Adrenal gland (tissue), 12 donors: ENCODE measurements around the gene CCDC136. TPM values are rescaled to one million over a fixed set of nuclear protein-coding genes. Genes with fewer than 3 reads are reported as not detected.

Experiments
- DNase-seq, 7 donors: peaks; one replicate each; pipeline ENCODE4 v3.0.0-alpha.2; 2019 to 2020
- H3K27ac ChIP-seq, 5 donors: fragments of 200-600 bp; sonication (generic) in 4 of 5; 1 replicate in 3 of 5; 2 replicates in 2 of 5; pipeline versions ENCODE4 v1.5.1 to v1.8.0; 2016 to 2020; ENCODE audit warnings: mild to moderate bottlenecking in 1 of 5
- H3K27me3 ChIP-seq: fragments of 200-600 bp; 2 replicates; pipeline ENCODE4 v1.8.0; 2021
- H3K36me3 ChIP-seq, 2 donors: fragments of 200-600 bp; replicated peaks in 1 of 2; 1 replicate in 1 of 2; 2 replicates in 1 of 2; pipeline versions ENCODE4 v1.5.1 to v1.8.0; 2018 to 2022
- H3K4me1 ChIP-seq, 2 donors: fragments of 200-600 bp; replicated peaks in 1 of 2; 1 replicate in 1 of 2; 2 replicates in 1 of 2; pipeline versions ENCODE4 v1.5.1 to v1.8.0; 2018 to 2021
- H3K4me3 ChIP-seq, 4 donors: fragments of 200-600 bp; sonication (generic) in 3 of 4; one replicate each; pipeline ENCODE4 v1.5.1; 2016 to 2018
- H3K9me3 ChIP-seq, 3 donors: fragments of 200-600 bp; sonication (generic) in 1 of 3; replicated peaks in 1 of 3; 1 replicate in 2 of 3; 2 replicates in 1 of 3; pipeline versions ENCODE4 v1.5.1 to v1.8.0; 2016 to 2021
- POLR2A ChIP-seq, 2 donors: fragments of 450-650 bp; IDR thresholded peaks; one replicate each; pipeline ENCODE4 v1.6.1; 2017; ENCODE audit warnings: antibody characterized with exemption in 2 of 2, mild to moderate bottlenecking in 2 of 2, moderate library complexity in 1 of 2
- WGBS, 4 donors: extraction: QIAGEN DNeasy Blood & Tissue Kit in 2 of 4; methylation state at CpG; one replicate each; pipeline versions ENCODE4 v1.1.5 to v1.1.7; 2013 to 2017; 5-methylcytosine and 5-hydroxymethylcytosine counted together
- intact Hi-C, 2 donors: fragments of 100-400 bp; cut with DNase I; formaldehyde crosslinking; loops; one replicate each; pipeline versions ENCODE4 v1.14.1 to v1.15.0; 2022 to 2023
- polyA plus RNA-seq, 3 donors: library from polyadenylated mRNA; stranded (reverse); fragments of 200-250 nt in 2 of 3; fragments of 350-450 nt in 1 of 3; fragmentation: Illumina TruSeq in 1 of 3; extraction: RNeasy Lipid Tissue Mini Kit (QIAGEN cat#74804) in 1 of 3; gene quantifications; one replicate each; pipeline ENCODE4 v1.2.3, GENCODE V29; 2013 to 2014
- total RNA-seq, 9 donors: library from RNA; depleted of rRNA in 4 of 9; stranded (reverse); fragments of >200 nt in 4 of 9; fragments of 120-200 nt in 1 of 9; fragmentation: NEBNext Ultra II Directional in 1 of 9; extraction: Animal tissue kit (Norgen Biotek cat#: 25700) in 1 of 9; gene quantifications; one replicate each; pipeline versions ENCODE4 v1.1.0 to v1.2.4, GENCODE V29; 2013 to 2023
- TF ChIP-seq, protein P1 (sequence below), 6 experiments: fragments of 450-650 bp in 4 of 6; fragments of 200-600 bp in 2 of 6; sonication (generic) in 1 of 6; IDR thresholded peaks; 1 replicate in 5 of 6; 2 replicates in 1 of 6; pipeline versions ENCODE4 v1.5.1 to v1.8.0; 2016 to 2021; ENCODE audit warnings: antibody characterized with exemption in 6 of 6, mild to moderate bottlenecking in 2 of 6, moderate library complexity in 1 of 6
- donor health status: healthy with polysubstance abuse.
- donor health status: Bipolar disorder and iron deficiency.
- donor health status: DM: yes; HTN: yes; CAD: no.
- donor health status: DM: no; HTN: no; CAD: no.
- donor health status: DM: no; HTN: no; CAD: no.
- donor health status: DM: yes; HTN: yes; CAD: no.

Gene CCDC136
- total and polyA plus RNA-seq, 12 donors: 0.35 to 10.9 (median 4.0) TPM

GRCh38 chr7:128773604-128774003, 18.2 kb upstream of the CCDC136 start:
- H3K4me1 ChIP-seq: no peaks in the 10 kb centered on the region
- intact Hi-C loops: no loop called here
- no peak for DNase-seq
- H3K27ac ChIP-seq: no peak overlapping the region
- 97 to 99% (median 98%) methylated on average over 12 of the region's 12 CpGs for WGBS, 4 donors
- H3K27me3 ChIP-seq: no peaks in the 10 kb centered on the region
- H3K9me3 ChIP-seq: no peaks in the 10 kb centered on the region
- H3K4me3 ChIP-seq: no peak overlapping the region
- TF ChIP-seq, protein P1, sequence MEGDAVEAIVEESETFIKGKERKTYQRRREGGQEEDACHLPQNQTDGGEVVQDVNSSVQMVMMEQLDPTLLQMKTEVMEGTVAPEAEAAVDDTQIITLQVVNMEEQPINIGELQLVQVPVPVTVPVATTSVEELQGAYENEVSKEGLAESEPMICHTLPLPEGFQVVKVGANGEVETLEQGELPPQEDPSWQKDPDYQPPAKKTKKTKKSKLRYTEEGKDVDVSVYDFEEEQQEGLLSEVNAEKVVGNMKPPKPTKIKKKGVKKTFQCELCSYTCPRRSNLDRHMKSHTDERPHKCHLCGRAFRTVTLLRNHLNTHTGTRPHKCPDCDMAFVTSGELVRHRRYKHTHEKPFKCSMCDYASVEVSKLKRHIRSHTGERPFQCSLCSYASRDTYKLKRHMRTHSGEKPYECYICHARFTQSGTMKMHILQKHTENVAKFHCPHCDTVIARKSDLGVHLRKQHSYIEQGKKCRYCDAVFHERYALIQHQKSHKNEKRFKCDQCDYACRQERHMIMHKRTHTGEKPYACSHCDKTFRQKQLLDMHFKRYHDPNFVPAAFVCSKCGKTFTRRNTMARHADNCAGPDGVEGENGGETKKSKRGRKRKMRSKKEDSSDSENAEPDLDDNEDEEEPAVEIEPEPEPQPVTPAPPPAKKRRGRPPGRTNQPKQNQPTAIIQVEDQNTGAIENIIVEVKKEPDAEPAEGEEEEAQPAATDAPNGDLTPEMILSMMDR (IDR thresholded peaks at IDR 0.05): no peak
- TF ChIP-seq POLR2A (IDR thresholded peaks at IDR 0.05): no peak
- H3K36me3 ChIP-seq: peaks cover 0 to 43% of the 10 kb centered on the region in 2 donors

- Histone ChIP-seq H3K36me3 (peaks cover 0 to 38% of the 10 kb centered on the region in 2 donors), H3K27ac (no peak overlapping the region), H3K27me3 (no peaks in the 10 kb centered on the region), H3K4me1 (no peaks in the 10 kb centered on the region), H3K9me3 (no peaks in the 10 kb centered on the region), H3K4me3 (no peak overlapping the region)
- intact Hi-C loops: no loop called here
- no peak for DNase-seq
- TF ChIP-seq POLR2A (IDR thresholded peaks at IDR 0.05): no peak
- TF ChIP-seq, protein P1 (IDR thresholded peaks at IDR 0.05): no peak
- WGBS, 4 donors: 92 to 96% (median 94%) methylated on average over 13 of the region's 13 CpGs
Measured at GRCh38 chr7:128774029-128774689, 17.6 kb upstream of the CCDC136 start.

DNA sequence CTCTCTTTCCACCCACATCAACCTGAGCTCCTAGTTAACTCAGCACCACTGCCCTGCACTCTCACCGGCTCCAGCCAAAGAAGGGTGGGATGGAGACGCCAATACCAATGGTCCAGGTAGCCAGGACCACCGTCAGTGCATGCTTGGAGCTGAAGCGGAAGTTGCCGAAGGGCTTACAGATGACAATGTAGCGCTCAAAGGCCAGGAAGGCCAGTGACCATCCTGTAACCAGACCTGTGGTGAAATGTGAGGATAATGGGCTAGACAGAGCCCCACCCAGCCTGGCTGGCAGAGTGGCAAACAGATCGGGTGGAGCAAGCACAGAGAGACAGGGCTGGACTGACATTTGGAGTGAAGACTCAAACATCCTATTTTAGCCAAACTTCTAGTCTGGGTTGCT, 16.8 kb upstream of the CCDC136 start:
- H3K4me3 ChIP-seq: no peak overlapping the region
- TF ChIP-seq POLR2A (IDR thresholded peaks at IDR 0.05): no peak
- TF ChIP-seq, protein P1 (IDR thresholded peaks at IDR 0.05): no peak
- no peaks in the 10 kb centered on the region for H3K4me1 ChIP-seq
- H3K9me3 ChIP-seq: no peaks in the 10 kb centered on the region
- no peak for DNase-seq
- no peaks in the 10 kb centered on the region for H3K27me3 ChIP-seq
- no peak overlapping the region for H3K27ac ChIP-seq
- peaks cover 0 to 31% of the 10 kb centered on the region in 2 donors for H3K36me3 ChIP-seq
- 96 to 98% (median 97%) methylated on average over 7 of the region's 7 CpGs for WGBS, 4 donors
- intact Hi-C loops: no loop called here

DNA sequence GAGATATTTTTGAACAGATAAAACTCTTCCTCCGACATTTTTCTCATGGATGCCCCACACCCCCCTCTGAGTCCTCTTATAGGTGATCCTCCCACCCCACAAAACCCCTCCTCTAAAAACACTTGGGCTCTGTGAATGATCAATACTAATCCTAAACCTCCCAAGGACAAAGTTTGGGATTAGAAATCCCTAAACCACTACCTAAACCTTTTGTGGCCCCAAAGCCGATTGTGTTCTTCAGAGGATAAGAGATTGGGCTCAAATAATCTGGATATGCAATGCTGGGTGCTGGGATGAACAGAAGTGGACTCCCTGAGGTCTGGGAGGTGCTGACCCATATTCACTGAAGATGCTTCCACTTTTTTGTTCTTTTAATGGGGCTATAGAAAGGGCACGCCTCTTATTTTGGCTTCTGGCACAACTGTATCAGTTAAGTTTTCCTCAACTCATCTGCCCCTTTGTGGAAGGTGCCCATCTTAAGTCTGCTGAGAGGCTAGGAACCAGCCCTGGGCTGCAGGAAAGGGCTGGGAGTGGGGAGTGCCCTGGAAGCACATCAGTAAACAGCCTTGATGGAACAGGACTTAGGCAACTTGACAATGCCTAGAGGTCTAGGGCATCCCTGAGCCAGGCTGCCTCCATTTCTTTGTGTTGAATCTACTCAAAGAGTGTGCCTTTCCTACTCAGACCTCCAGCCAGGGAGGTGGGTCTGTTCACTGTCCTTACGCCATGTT, 15.9 kb upstream of the CCDC136 start, which contains the start of gene OPN1SW:
TSS of gene OPN1SW (minus strand) at position 51 of the 731 bp plus-strand sequence. CDS start at position 38, 13 bp downstream.
- Histone ChIP-seq H3K4me1 (no peaks in the 10 kb centered on the region), H3K4me3 (no peak within 1 kb of the TSS), H3K27me3 (no peaks in the 10 kb centered on the region), H3K27ac (no peak within 1 kb of the TSS), H3K9me3 (no peaks in the 10 kb centered on the region), H3K36me3 (peaks cover 0 to 21% of the 10 kb centered on the region in 2 donors)
- WGBS, 4 donors: 95 to 99% (median 96%) methylated on average over 4 of the region's 4 CpGs
- no peak for DNase-seq
- intact Hi-C loops: no loop called here
- TF ChIP-seq, protein P1 (IDR thresholded peaks at IDR 0.05): no peak
- TF ChIP-seq POLR2A (IDR thresholded peaks at IDR 0.05): no peak
